Measurements from ENCODE around the gene IRAK3. TPM values are rescaled to one million over a fixed set of nuclear protein-coding genes. Genes with fewer than 3 reads are reported as not detected.

IRAK3 gene
- total RNA-seq, 3 donors from 2014 or later (not counting 1 experiment from before 2014, with no cell fraction given): 3.7 to 9.9 (median 9.2) TPM

- H3K27ac ChIP-seq (ENCODE audit: low read length): no peak overlapping the region
- Mint-ChIP-seq H3K27me3 (ENCODE audit: low read depth in 2 of 2) (peaks cover 0 to 7% of the 10 kb centered on the region in 2 donors), H3K9me3 (no peaks in the 10 kb centered on the region), H3K36me3 (no peaks in the 10 kb centered on the region), H3K4me3 (no peak overlapping the region), H3K27ac (no peak overlapping the region), H3K4me1 (no peaks in the 10 kb centered on the region)
- intact Hi-C loops (cut with micrococcal nuclease): no loop called here
- ATAC-seq: no peak
- H3K27me3 ChIP-seq (ENCODE audit: control insufficient read depth, insufficient read depth, low read length): no peaks in the 10 kb centered on the region
- TF ChIP-seq, protein P1, sequence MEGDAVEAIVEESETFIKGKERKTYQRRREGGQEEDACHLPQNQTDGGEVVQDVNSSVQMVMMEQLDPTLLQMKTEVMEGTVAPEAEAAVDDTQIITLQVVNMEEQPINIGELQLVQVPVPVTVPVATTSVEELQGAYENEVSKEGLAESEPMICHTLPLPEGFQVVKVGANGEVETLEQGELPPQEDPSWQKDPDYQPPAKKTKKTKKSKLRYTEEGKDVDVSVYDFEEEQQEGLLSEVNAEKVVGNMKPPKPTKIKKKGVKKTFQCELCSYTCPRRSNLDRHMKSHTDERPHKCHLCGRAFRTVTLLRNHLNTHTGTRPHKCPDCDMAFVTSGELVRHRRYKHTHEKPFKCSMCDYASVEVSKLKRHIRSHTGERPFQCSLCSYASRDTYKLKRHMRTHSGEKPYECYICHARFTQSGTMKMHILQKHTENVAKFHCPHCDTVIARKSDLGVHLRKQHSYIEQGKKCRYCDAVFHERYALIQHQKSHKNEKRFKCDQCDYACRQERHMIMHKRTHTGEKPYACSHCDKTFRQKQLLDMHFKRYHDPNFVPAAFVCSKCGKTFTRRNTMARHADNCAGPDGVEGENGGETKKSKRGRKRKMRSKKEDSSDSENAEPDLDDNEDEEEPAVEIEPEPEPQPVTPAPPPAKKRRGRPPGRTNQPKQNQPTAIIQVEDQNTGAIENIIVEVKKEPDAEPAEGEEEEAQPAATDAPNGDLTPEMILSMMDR (IDR thresholded peaks at IDR 0.05): no peak
- 100% methylated on average over 1 of the region's 1 CpG for WGBS (ENCODE audit: insufficient coverage)
- no peaks in the 10 kb centered on the region for H3K4me1 ChIP-seq (ENCODE audit: control insufficient read depth, insufficient read depth, low read length)
- no peak for DNase-seq
- H3K4me3 ChIP-seq (ENCODE audit: low read length): no peak overlapping the region
- H3K36me3 ChIP-seq (ENCODE audit: control insufficient read depth, insufficient read depth, low read length): no peaks in the 10 kb centered on the region
- no peaks in the 10 kb centered on the region for H3K9me3 ChIP-seq (ENCODE audit: control insufficient read depth, insufficient read depth, low read length)
These were observed 55.4 kb downstream of the IRAK3 start for GRCh38 chr12:66244446-66244845.

GRCh38 chr12:66247741-66248140 is 58.7 kb downstream of the IRAK3 start:
- Mint-ChIP-seq H3K36me3 (no peaks in the 10 kb centered on the region), H3K4me1 (no peaks in the 10 kb centered on the region), H3K4me3 (no peak overlapping the region), H3K9me3 (no peaks in the 10 kb centered on the region), H3K27ac (no peak overlapping the region), H3K27me3 (ENCODE audit: low read depth in 2 of 2) (no peaks in the 10 kb centered on the region)
- no peaks in the 10 kb centered on the region for H3K4me1 ChIP-seq (ENCODE audit: control insufficient read depth, insufficient read depth, low read length)
- TF ChIP-seq, protein P1 (IDR thresholded peaks at IDR 0.05): no peak
- ATAC-seq (no peak), DNase-seq (no peak)
- no peak overlapping the region for H3K4me3 ChIP-seq (ENCODE audit: low read length)
- H3K36me3 ChIP-seq (ENCODE audit: control insufficient read depth, insufficient read depth, low read length): no peaks in the 10 kb centered on the region
- no peaks in the 10 kb centered on the region for H3K9me3 ChIP-seq (ENCODE audit: control insufficient read depth, insufficient read depth, low read length)
- H3K27ac ChIP-seq (ENCODE audit: low read length): no peak overlapping the region
- no peaks in the 10 kb centered on the region for H3K27me3 ChIP-seq (ENCODE audit: control insufficient read depth, insufficient read depth, low read length)
- intact Hi-C loops (cut with micrococcal nuclease): no loop called here

DNA sequence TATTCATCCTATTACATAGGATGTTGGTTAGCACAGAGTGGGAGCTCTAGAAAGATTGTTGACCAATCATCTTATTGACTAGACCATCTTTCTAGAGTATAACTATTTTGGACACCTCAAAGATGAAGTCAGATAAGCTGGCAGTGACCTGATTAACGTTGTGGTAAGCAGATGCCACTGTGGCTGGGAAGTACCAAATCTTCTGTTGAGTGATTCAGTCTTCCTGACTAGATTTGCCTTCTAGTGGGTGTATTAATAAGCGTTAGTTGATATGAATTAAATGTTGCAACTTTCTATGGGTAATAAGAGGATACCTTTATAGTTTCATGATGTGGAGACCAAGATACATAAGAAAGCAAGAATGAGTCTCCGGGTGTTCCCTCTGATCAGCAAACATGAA is 62.0 kb downstream of the IRAK3 start:
- no peaks in the 10 kb centered on the region for H3K4me1 Mint-ChIP-seq
- intact Hi-C loops (cut with micrococcal nuclease): no loop called here
- H3K27me3 Mint-ChIP-seq (ENCODE audit: low read depth in 2 of 2): no peaks in the 10 kb centered on the region
- Histone ChIP-seq H3K4me3 (ENCODE audit: low read length) (no peak overlapping the region), H3K36me3 (ENCODE audit: control insufficient read depth, insufficient read depth, low read length) (no peaks in the 10 kb centered on the region), H3K27me3 (ENCODE audit: control insufficient read depth, insufficient read depth, low read length) (no peaks in the 10 kb centered on the region), H3K9me3 (ENCODE audit: control insufficient read depth, insufficient read depth, low read length) (no peaks in the 10 kb centered on the region), H3K27ac (ENCODE audit: low read length) (no peak overlapping the region), H3K4me1 (ENCODE audit: control insufficient read depth, insufficient read depth, low read length) (no peaks in the 10 kb centered on the region)
- whole genome bisulfite sequencing (ENCODE audit: insufficient coverage): 67% methylated on average over 3 of the region's 3 CpGs
- no peak for DNase-seq
- no peak overlapping the region for H3K4me3 Mint-ChIP-seq
- no peak overlapping the region for H3K27ac Mint-ChIP-seq
- TF ChIP-seq, protein P1 (IDR thresholded peaks at IDR 0.05): no peak
- no peaks in the 10 kb centered on the region for H3K36me3 Mint-ChIP-seq
- H3K9me3 Mint-ChIP-seq: no peaks in the 10 kb centered on the region
- ATAC-seq: no peak

GRCh38 chr12:66252771-66253170 is 63.8 kb downstream of the IRAK3 start:
- Histone ChIP-seq H3K4me3 (ENCODE audit: low read length) (no peak overlapping the region), H3K27ac (ENCODE audit: low read length) (no peak overlapping the region), H3K4me1 (ENCODE audit: control insufficient read depth, insufficient read depth, low read length) (no peaks in the 10 kb centered on the region), H3K9me3 (ENCODE audit: control insufficient read depth, insufficient read depth, low read length) (no peaks in the 10 kb centered on the region), H3K27me3 (ENCODE audit: control insufficient read depth, insufficient read depth, low read length) (no peaks in the 10 kb centered on the region), H3K36me3 (ENCODE audit: control insufficient read depth, insufficient read depth, low read length) (no peaks in the 10 kb centered on the region)
- TF ChIP-seq, protein P1 (IDR thresholded peaks at IDR 0.05): no peak
- no peak for DNase-seq
- no peaks in the 10 kb centered on the region for H3K9me3 Mint-ChIP-seq
- no peaks in the 10 kb centered on the region for H3K4me1 Mint-ChIP-seq
- H3K27ac Mint-ChIP-seq: no peak overlapping the region
- 92% methylated on average over 2 of the region's 2 CpGs for WGBS (ENCODE audit: insufficient coverage)
- H3K36me3 Mint-ChIP-seq: no peaks in the 10 kb centered on the region
- no peak overlapping the region for H3K4me3 Mint-ChIP-seq
- intact Hi-C loops (cut with micrococcal nuclease): no loop called here
- H3K27me3 Mint-ChIP-seq (ENCODE audit: low read depth in 2 of 2): no peaks in the 10 kb centered on the region
- ATAC-seq: no peak

Measured in natural killer cell (primary cell).